ENCODE measurements around the gene SLC22A12.

Gene SLC22A12

GRCh38 chr11:64600281-64600992 lies 9.4 kb downstream of the SLC22A12 start:
- DNase-seq (ENCODE audit: insufficient read length, low spot score) (no peak), FAIRE-seq (no peak)
- TF ChIP-seq POLR2A (IDR thresholded peaks at IDR 0.05; ENCODE audit: low read depth, low read length), result no peak

- FAIRE-seq, result no peak
- DNase-seq (ENCODE audit: insufficient read length, low spot score), result no peak
- TF ChIP-seq POLR2A (IDR thresholded peaks at IDR 0.05; ENCODE audit: low read depth, low read length), result no peak
These were observed 10.8 kb downstream of the SLC22A12 start for GRCh38 chr11:64601605-64602465.

- no peak for TF ChIP-seq POLR2A (IDR thresholded peaks at IDR 0.05; ENCODE audit: low read depth, low read length)
- DNase-seq (ENCODE audit: insufficient read length, low spot score) (no peak), FAIRE-seq (no peak)
These were observed 11.5 kb downstream of the SLC22A12 start for GRCh38 chr11:64602466-64603070.

- no peak for DNase-seq (ENCODE audit: insufficient read length, low spot score)
- no peak for TF ChIP-seq POLR2A (IDR thresholded peaks at IDR 0.05; ENCODE audit: low read depth, low read length)
- no peak for FAIRE-seq
These were observed 12.5 kb downstream of the SLC22A12 start for GRCh38 chr11:64603411-64604110.

- FAIRE-seq (no peak), DNase-seq (ENCODE audit: insufficient read length, low spot score) (no peak)
- TF ChIP-seq POLR2A (IDR thresholded peaks at IDR 0.05; ENCODE audit: low read depth, low read length), result no peak
These were observed 13.6 kb downstream of the SLC22A12 start for GRCh38 chr11:64604458-64605243.

- FAIRE-seq (no peak), DNase-seq (ENCODE audit: insufficient read length, low spot score) (no peak)
- TF ChIP-seq POLR2A (IDR thresholded peaks at IDR 0.05; ENCODE audit: low read depth, low read length), result no peak
These were observed 14.2 kb downstream of the SLC22A12 start for GRCh38 chr11:64605244-64605560.

GRCh38 chr11:64605656-64606585 lies 14.9 kb downstream of the SLC22A12 start:
- TF ChIP-seq POLR2A (IDR thresholded peaks at IDR 0.05; ENCODE audit: low read depth, low read length), result no peak
- FAIRE-seq (no peak), DNase-seq (ENCODE audit: insufficient read length, low spot score) (no peak)

GRCh38 chr11:64606796-64607380 lies 15.9 kb downstream of the SLC22A12 start:
- no peak for DNase-seq (ENCODE audit: insufficient read length, low spot score)
- no peak for FAIRE-seq
- TF ChIP-seq POLR2A (IDR thresholded peaks at IDR 0.05; ENCODE audit: low read depth, low read length), result no peak

GRCh38 chr11:64607381-64607985 lies 16.5 kb downstream of the SLC22A12 start:
- FAIRE-seq, result no peak
- no peak for TF ChIP-seq POLR2A (IDR thresholded peaks at IDR 0.05; ENCODE audit: low read depth, low read length)

GRCh38 chr11:64608046-64608445 lies 17.0 kb downstream of the SLC22A12 start:
- no peak for TF ChIP-seq POLR2A (IDR thresholded peaks at IDR 0.05; ENCODE audit: low read depth, low read length)
- FAIRE-seq, result no peak
- no peak for DNase-seq (ENCODE audit: insufficient read length, low spot score)

More at GRCh38 chr11:64607381-64607985, 16.5 kb downstream of the SLC22A12 start:
- DNase-seq (ENCODE audit: insufficient read length, low spot score), result no peak

- no peak for TF ChIP-seq POLR2A (IDR thresholded peaks at IDR 0.05; ENCODE audit: low read depth, low read length)
- DNase-seq (ENCODE audit: insufficient read length, low spot score) (no peak), FAIRE-seq (no peak)
These were observed 17.6 kb downstream of the SLC22A12 start for GRCh38 chr11:64608636-64609035.

All from H54 (cell line).